Endothelial cell of umbilical vein (primary cell): Measurements from ENCODE around the gene UBR4. TPM values are rescaled to one million over a fixed set of nuclear protein-coding genes. Genes with fewer than 3 reads are reported as not detected.
"Not testable (repeated sequence)": the region's sequence is repeated elsewhere in the genome, so short reads cannot be mapped to it uniquely, and the experiment has no call there.

Experiments used
- BruUV-seq: library from RNA; stranded (reverse); fragments of 400-500 nt; replicated peaks from 2 replicates; lab custom pipeline; 2021; lab: Mats Ljungman, UMichigan
- CTCF ChIA-PET: fragments of 300-600, 350-600 bp; sonication (Branson Sonifier 250); formaldehyde crosslinking; loops from one replicate; lab custom pipeline; 2021; ENCODE audit warnings: antibody characterized with exemption, inconsistent platforms; lab: Charles Lee
- POLR2A ChIA-PET: fragments of 300-600, 350-600 bp; sonication (Branson Sonifier 250); formaldehyde crosslinking; loops from one replicate; lab custom pipeline; 2021; ENCODE audit warnings: antibody characterized with exemption, inconsistent platforms; lab: Charles Lee
- DNase-seq: peaks from one replicate; pipeline ENCODE4 v3.0.0-alpha.2; 2011; ENCODE audit warnings: low read depth, low spot score
- FAIRE-seq: peaks from 2 replicates; lab custom pipeline; 2011; peaks lifted over from hg19 to GRCh38; lab: Jason Lieb, UNC
- H2AFZ ChIP-seq: 2 replicates; pipeline ENCODE4 v1.6.0; 2012; ENCODE audit warnings: low read depth, low read length, control low read depth, inconsistent platforms
- H3K27ac ChIP-seq: 2 replicates; pipeline ENCODE4 v1.5.1; 2011; ENCODE audit warnings: low read depth, mild to moderate bottlenecking, control low read depth, low read length, moderate library complexity; ENCODE audit not compliant: insufficient read depth
- H3K27me3 ChIP-seq, 2 experiments: 2 replicates each; pipeline versions ENCODE4 v1.6.0 to v1.6.1; 2011; ENCODE audit warnings: low read length in 2 of 2, mixed read lengths in 1 of 2; ENCODE audit not compliant: control insufficient read depth in 2 of 2, insufficient read depth in 2 of 2
- H3K36me3 ChIP-seq, 2 experiments: 2 replicates in 1 of 2; 3 replicates in 1 of 2; pipeline ENCODE4 v1.5.1; 2011; ENCODE audit warnings: low read length in 2 of 2, mild to moderate bottlenecking in 1 of 2, moderate library complexity in 1 of 2; ENCODE audit not compliant: control insufficient read depth in 2 of 2, insufficient read depth in 2 of 2; ENCODE audit errors: extremely low read depth in 1 of 2
- H3K4me1 ChIP-seq: 3 replicates; pipeline ENCODE4 v1.5.1; 2011; ENCODE audit warnings: mild to moderate bottlenecking, low read length; ENCODE audit not compliant: control insufficient read depth, insufficient read depth; ENCODE audit errors: extremely low read depth
- H3K4me2 ChIP-seq: 2 replicates; pipeline ENCODE4 v1.6.1; 2011; ENCODE audit warnings: low read length, control low read depth, mixed read lengths; ENCODE audit not compliant: insufficient read depth
- H3K4me3 ChIP-seq, 3 experiments: fragments of 200-600 bp in 1 of 3; sonication (generic), shearing (Covaris generic) in 1 of 3; replicated peaks in 1 of 3; 2 replicates each; pipeline ENCODE4 v1.5.1; 2011 to 2016; ENCODE audit warnings: control low read depth in 3 of 3, low read length in 3 of 3, mild to moderate bottlenecking in 2 of 3, inconsistent platforms in 1 of 3, low read depth in 1 of 3, moderate library complexity in 1 of 3; ENCODE audit not compliant: insufficient read depth in 1 of 3
- H3K79me2 ChIP-seq: 2 replicates; pipeline ENCODE4 v1.6.0; 2012; ENCODE audit warnings: low read length, inconsistent platforms; ENCODE audit not compliant: control insufficient read depth, insufficient read depth
- H3K9ac ChIP-seq: replicated peaks from 2 replicates; pipeline ENCODE3; 2011; ENCODE audit warnings: low read length, control low read depth; ENCODE audit not compliant: insufficient read depth; ENCODE audit errors: extremely low read depth
- H3K9me1 ChIP-seq: replicated peaks from 3 replicates; pipeline ENCODE4 v1.6.0; 2011; ENCODE audit warnings: mild to moderate bottlenecking, low read length; ENCODE audit not compliant: control insufficient read depth, insufficient read depth; ENCODE audit errors: extremely low read depth
- H3K9me3 ChIP-seq: replicated peaks from 2 replicates; pipeline ENCODE4 v1.5.1; 2012; ENCODE audit warnings: low read length, inconsistent platforms; ENCODE audit not compliant: control insufficient read depth, insufficient read depth
- H4K20me1 ChIP-seq: replicated peaks from 2 replicates; pipeline ENCODE3; 2011; ENCODE audit warnings: mild to moderate bottlenecking, low read length; ENCODE audit not compliant: control insufficient read depth, insufficient read depth; ENCODE audit errors: extremely low read depth
- EZH2 ChIP-seq: IDR thresholded peaks from 2 replicates; pipeline ENCODE4 v1.6.1; 2012; ENCODE audit warnings: borderline replicate concordance, low read depth, mild to moderate bottlenecking, moderate library complexity, low read length, inconsistent platforms; ENCODE audit not compliant: severe bottlenecking
- FOS ChIP-seq: IDR thresholded peaks from 2 replicates; pipeline ENCODE4 v1.6.1; 2011; ENCODE audit warnings: mild to moderate bottlenecking, low read length, moderate library complexity, borderline replicate concordance; ENCODE audit not compliant: insufficient read depth
- POLR2A ChIP-seq: IDR thresholded peaks from 2 replicates; pipeline ENCODE4 v1.6.1; 2012; ENCODE audit warnings: low read depth, mild to moderate bottlenecking, control low read depth, low read length
- POLR2AphosphoS5 ChIP-seq: IDR thresholded peaks from 2 replicates; pipeline ENCODE4 v1.6.1; 2012; ENCODE audit warnings: low read depth, mild to moderate bottlenecking, control low read depth, low read length, moderate library complexity; ENCODE audit not compliant: insufficient read depth
- dilution Hi-C: fragments of 300-500 bp; cut with MboI; formaldehyde crosslinking; loops from one replicate; pipeline ENCODE4 v1.15.0; 2019; ENCODE audit warnings: low sequenced_read_pairs; ENCODE audit not compliant: extremely low pct_ligation_motif_present
- intact Hi-C: fragments of 100-400 bp; cut with micrococcal nuclease; formaldehyde crosslinking; loops from one replicate; pipeline ENCODE4 v1.10.0; 2022
- polyA plus RNA-seq, 4 experiments: library from polyadenylated mRNA; depleted of rRNA in 3 of 4; stranded (reverse) in 3 of 4; unstranded in 1 of 4; fragments of >200 nt; gene quantifications; 2 replicates each; pipeline versions ENCODE4 v1.2.1 to v1.2.3, GENCODE V29; 2011 to 2012; ENCODE audit warnings: missing spikeins in 1 of 4
- total RNA-seq: library from RNA; stranded (reverse); gene quantifications from 2 replicates; pipeline ENCODE4 v1.2.3, GENCODE V29; 2021
- TF ChIP-seq, protein P1 (sequence below): IDR thresholded peaks from 2 replicates; pipeline ENCODE4 v1.6.1; 2011; ENCODE audit not compliant: insufficient read depth, insufficient read length
- TF ChIP-seq, protein P2 (sequence below), 2 donors: IDR thresholded peaks; 1 replicate in 1 of 2; 2 replicates in 1 of 2; pipeline ENCODE4 v1.5.1; 2011; ENCODE audit warnings: low read length in 2 of 2, mild to moderate bottlenecking in 2 of 2, moderate library complexity in 2 of 2, control low read depth in 1 of 2, inconsistent platforms in 1 of 2, low read depth in 1 of 2; ENCODE audit not compliant: insufficient read depth in 1 of 2; ENCODE audit errors: extremely low read depth in 1 of 2

The UBR4 gene
- total and polyA plus RNA-seq, 2 donors (not counting 3 experiments of a cell fraction or from before 2014, with no cell fraction given), result 125 to 150 TPM

DNA sequence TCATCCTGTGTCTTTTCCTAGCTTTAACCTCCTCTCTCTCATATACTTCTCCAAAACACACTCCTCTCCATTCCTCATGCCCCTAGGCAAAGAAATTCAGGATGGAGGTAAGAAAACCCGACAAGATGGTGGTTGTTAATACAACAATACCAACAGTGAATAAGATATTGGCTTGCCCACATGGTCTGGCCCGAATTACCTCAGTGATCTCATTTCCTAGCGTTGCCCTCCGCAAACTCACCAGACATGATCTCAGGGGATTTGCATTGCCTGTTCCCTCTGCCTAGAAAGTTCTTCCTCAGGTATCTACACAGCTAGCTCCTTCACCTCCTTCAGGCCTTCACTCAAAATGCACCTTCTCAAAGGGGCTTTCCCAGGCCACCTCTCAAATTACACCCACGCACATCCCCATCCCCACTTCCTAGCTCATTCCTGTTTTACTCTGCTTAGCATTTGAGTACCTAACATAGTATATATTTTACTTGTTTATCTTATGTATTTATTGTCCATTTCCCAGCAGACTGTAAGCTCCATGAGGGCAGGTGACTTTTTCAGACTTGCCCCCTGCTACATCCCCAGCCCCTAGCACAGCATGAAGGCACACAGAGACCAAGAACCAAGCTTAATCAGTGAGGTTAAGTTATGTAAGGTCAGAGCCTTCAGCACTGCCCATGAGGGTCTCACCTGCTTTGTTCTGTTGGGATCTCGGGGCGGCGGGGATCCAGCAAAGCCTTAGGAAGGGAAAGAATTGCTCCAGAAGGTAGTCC, 10.2 kb upstream of the UBR4 start:
- CTCF ChIA-PET, result interaction anchor here (1.0 to 1.7 kb wide), 2 partner anchors 10 to 21 kb away, joined by 4 read pairs; no protein-coding TSS in a partner anchor
- dilution Hi-C loops (no loop called here), intact Hi-C loops (no loop called here)
- no peak overlapping the region for H3K27ac ChIP-seq
- BruUV-seq, result no TSS peak
- H3K36me3 ChIP-seq, result peaks cover 23 to 40% of the 10 kb centered on the region in 2 experiments
- H4K20me1 ChIP-seq, result no peaks in the 10 kb centered on the region
- no peak overlapping the region for H2AFZ ChIP-seq
- no peaks in the 10 kb centered on the region for H3K9me3 ChIP-seq
- POLR2A ChIA-PET, result no interaction called here
- DNase-seq (no peak), FAIRE-seq (no peak)
- H3K9ac ChIP-seq, result no peak overlapping the region
- no peaks in the 10 kb centered on the region for H3K4me1 ChIP-seq
- no peak overlapping the region for H3K4me2 ChIP-seq
- TF ChIP-seq POLR2A, result no peak
- TF ChIP-seq FOS, result no peak
- TF ChIP-seq EZH2, result no peak
- no peaks in the 10 kb centered on the region for H3K27me3 ChIP-seq
- H3K79me2 ChIP-seq, result no peaks in the 10 kb centered on the region
- H3K4me3 ChIP-seq, result no peak overlapping the region
- no peaks in the 10 kb centered on the region for H3K9me1 ChIP-seq

DNA sequence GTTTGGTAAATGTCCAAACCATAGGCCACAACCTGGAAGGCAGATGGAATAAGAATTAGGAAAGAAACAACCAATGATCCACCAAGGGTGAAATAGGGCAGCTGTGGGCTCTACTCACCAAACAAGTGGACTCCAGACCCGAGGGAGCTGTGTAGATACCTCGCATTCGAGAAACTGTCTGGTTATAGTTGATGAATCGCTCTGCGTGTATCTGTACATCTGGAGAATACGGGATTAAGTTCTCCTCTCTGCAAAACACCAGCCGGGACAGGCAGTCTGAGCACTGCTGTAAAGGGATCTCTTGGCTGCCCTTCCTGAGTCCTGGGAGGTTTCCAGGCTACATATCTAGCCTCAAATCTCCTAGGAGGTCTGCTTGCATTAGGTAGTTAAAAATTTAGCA, 9.4 kb upstream of the UBR4 start:
- Histone ChIP-seq H3K4me3 (no peak overlapping the region), H3K27ac (no peak overlapping the region), H3K9me1 (no peaks in the 10 kb centered on the region), H3K9ac (no peak overlapping the region), H3K9me3 (no peaks in the 10 kb centered on the region), H3K4me2 (no peak overlapping the region), H3K79me2 (peaks cover 2% of the 10 kb centered on the region), H3K27me3 (no peaks in the 10 kb centered on the region), H2AFZ (no peak overlapping the region), H4K20me1 (no peaks in the 10 kb centered on the region), H3K4me1 (no peaks in the 10 kb centered on the region), H3K36me3 (peaks cover 20 to 35% of the 10 kb centered on the region in 2 experiments)
- ChIA-PET CTCF (interaction anchor here (1.0 to 1.7 kb wide), 2 partner anchors 11 to 22 kb away, joined by 4 read pairs; no protein-coding TSS in a partner anchor), POLR2A (no interaction called here)
- no peak for DNase-seq
- TF ChIP-seq POLR2AphosphoS5, result no peak
- TF ChIP-seq, protein P1, sequence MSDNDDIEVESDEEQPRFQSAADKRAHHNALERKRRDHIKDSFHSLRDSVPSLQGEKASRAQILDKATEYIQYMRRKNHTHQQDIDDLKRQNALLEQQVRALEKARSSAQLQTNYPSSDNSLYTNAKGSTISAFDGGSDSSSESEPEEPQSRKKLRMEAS, result no peak
- TF ChIP-seq, protein P2, sequence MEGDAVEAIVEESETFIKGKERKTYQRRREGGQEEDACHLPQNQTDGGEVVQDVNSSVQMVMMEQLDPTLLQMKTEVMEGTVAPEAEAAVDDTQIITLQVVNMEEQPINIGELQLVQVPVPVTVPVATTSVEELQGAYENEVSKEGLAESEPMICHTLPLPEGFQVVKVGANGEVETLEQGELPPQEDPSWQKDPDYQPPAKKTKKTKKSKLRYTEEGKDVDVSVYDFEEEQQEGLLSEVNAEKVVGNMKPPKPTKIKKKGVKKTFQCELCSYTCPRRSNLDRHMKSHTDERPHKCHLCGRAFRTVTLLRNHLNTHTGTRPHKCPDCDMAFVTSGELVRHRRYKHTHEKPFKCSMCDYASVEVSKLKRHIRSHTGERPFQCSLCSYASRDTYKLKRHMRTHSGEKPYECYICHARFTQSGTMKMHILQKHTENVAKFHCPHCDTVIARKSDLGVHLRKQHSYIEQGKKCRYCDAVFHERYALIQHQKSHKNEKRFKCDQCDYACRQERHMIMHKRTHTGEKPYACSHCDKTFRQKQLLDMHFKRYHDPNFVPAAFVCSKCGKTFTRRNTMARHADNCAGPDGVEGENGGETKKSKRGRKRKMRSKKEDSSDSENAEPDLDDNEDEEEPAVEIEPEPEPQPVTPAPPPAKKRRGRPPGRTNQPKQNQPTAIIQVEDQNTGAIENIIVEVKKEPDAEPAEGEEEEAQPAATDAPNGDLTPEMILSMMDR (IDR thresholded peaks at IDR 0.05; ENCODE audit: extremely low read depth in 1 of 2, insufficient read depth in 1 of 2, low read depth in 1 of 2, low read length in 2 of 2), result no peak
- intact Hi-C loops, result loop anchor here (10.0 kb wide), 1 partner anchor 315 kb away; the partner anchor contains the start of gene ALDH4A1
- FAIRE-seq, result no peak
- dilution Hi-C loops, result no loop called here
- BruUV-seq, result no TSS peak

DNA sequence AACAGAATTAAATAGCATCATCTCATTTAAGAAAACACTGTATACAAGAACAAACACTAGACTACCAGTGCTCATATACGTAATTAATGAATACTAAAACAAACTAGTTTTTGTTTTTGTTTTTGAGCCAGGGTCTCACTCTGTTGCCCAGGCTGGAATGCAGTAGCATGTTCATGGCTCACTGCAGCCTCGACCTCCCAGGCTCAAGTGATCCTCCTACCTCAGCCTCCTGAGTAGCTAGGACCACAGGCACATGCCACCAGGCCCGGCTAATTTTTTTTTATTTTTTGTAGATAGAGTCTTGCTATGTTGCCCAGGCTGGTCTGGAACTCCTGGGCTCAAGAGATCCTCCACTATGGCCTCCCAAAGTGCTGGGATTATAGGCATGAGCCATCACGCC, 6.5 kb upstream of the UBR4 start:
- H3K9me1 ChIP-seq, H3K4me2 ChIP-seq, H3K27me3 ChIP-seq, DNase-seq, H3K4me1 ChIP-seq, H3K4me3 ChIP-seq, H3K27ac ChIP-seq, H2AFZ ChIP-seq, H3K9me3 ChIP-seq, POLR2A ChIA-PET, H4K20me1 ChIP-seq, dilution Hi-C loops, H3K9ac ChIP-seq, FAIRE-seq, BruUV-seq: not testable (repeated sequence)
- Histone ChIP-seq H3K79me2 (peaks cover 21% of the 10 kb centered on the region), H3K36me3 (peaks cover 18 to 20% of the 10 kb centered on the region in 2 experiments)
- intact Hi-C loops, result loop anchor here (10.0 kb wide), 1 partner anchor 312 kb away; the partner anchor contains the start of gene ALDH4A1
- CTCF ChIA-PET, result interaction anchor here (1.1 kb wide), 1 partner anchor 24 kb away, joined by 3 read pairs; no protein-coding TSS in a partner anchor
